ENCODE results near the gene LRP1B. TPM values are rescaled to one million over a fixed set of nuclear protein-coding genes. Genes with fewer than 3 reads are reported as not detected.

The LRP1B gene
- total and polyA plus RNA-seq, 2 donors (not counting 1 experiment from before 2014, with no cell fraction given), result under 0.01 to 0.01 TPM

DNA sequence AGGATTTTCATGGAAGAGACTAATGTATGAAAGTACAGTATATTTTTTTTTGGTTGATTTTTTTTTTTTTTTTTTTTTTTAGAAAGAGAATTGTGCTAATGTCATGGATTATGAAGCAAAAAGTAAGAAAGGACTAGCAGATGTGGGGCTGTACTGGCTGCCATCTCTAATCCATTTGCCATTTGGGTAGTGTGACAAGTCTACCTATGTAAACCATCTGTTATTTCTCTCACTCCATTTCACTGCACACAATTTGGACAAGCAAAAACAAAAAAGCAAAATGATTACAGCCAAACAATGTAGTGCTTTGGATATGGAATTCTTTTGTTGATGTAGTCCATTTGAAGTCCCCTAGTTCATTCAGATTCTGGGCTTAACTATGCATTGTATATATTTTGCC, 1355.4 kb downstream of the LRP1B start:
- Histone ChIP-seq H4K20me1 (ENCODE audit: control insufficient read depth, extremely low read depth, insufficient read depth, low read length) (no peaks in the 10 kb centered on the region), H3K36me3 (ENCODE audit: control insufficient read depth, insufficient read depth, low read length) (no peaks in the 10 kb centered on the region), H3K27ac (ENCODE audit: insufficient read depth, low read length) (no peak overlapping the region), H2AFZ (ENCODE audit: low read length) (no peak overlapping the region), H3K9ac (ENCODE audit: insufficient read depth, low read length) (no peak overlapping the region), H3K4me2 (ENCODE audit: extremely low read depth, insufficient read depth, low read length) (no peak overlapping the region), H3K27me3 (ENCODE audit: control insufficient read depth, insufficient read depth, low read length) (no peaks in the 10 kb centered on the region), H3K4me1 (ENCODE audit: control insufficient read depth, extremely low read depth, insufficient read depth, low read length) (no peaks in the 10 kb centered on the region), H3K79me2 (ENCODE audit: control insufficient read depth, insufficient read depth, low read length) (no peaks in the 10 kb centered on the region), H3K4me3 (replicated peaks in 1 of 4; ENCODE audit: control extremely low read depth in 1 of 4, insufficient read depth in 1 of 4, low read depth in 3 of 4, low read length in 4 of 4) (no peak overlapping the region), H3K9me3 (ENCODE audit: control insufficient read depth, insufficient read depth, low read depth, low read length) (no peaks in the 10 kb centered on the region)
- TF ChIP-seq, protein P1, sequence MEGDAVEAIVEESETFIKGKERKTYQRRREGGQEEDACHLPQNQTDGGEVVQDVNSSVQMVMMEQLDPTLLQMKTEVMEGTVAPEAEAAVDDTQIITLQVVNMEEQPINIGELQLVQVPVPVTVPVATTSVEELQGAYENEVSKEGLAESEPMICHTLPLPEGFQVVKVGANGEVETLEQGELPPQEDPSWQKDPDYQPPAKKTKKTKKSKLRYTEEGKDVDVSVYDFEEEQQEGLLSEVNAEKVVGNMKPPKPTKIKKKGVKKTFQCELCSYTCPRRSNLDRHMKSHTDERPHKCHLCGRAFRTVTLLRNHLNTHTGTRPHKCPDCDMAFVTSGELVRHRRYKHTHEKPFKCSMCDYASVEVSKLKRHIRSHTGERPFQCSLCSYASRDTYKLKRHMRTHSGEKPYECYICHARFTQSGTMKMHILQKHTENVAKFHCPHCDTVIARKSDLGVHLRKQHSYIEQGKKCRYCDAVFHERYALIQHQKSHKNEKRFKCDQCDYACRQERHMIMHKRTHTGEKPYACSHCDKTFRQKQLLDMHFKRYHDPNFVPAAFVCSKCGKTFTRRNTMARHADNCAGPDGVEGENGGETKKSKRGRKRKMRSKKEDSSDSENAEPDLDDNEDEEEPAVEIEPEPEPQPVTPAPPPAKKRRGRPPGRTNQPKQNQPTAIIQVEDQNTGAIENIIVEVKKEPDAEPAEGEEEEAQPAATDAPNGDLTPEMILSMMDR (conservative IDR thresholded peaks at IDR 0.05 in 1 of 2, IDR thresholded peaks at IDR 0.05 in 1 of 2; ENCODE audit: low read depth in 1 of 2, low read length in 2 of 2), result no peak
- no peak for TF ChIP-seq EZH2 (IDR thresholded peaks at IDR 0.05; ENCODE audit: low read length, missing control alignments)
- no peak for DNase-seq (ENCODE audit: low read depth in 2 of 2)

DNA sequence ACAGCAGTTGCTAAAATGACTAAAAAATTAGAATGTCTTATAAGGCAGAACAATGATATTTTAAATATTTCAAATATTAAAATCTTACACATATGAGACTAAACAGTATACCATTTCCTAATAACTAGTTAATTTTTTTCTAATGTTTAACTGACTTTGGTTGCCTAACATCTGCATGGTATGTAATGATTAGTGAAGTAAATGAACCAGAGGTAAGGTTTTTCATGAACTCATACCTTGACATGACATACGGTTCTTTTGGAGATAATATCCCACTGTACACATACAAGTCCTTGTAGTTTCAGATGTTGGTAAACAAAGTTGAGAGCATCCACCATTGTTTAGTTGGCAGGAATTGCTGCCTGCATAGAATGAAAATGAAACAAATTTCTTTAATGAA, 1360.2 kb downstream of the LRP1B start:
- H4K20me1 ChIP-seq (ENCODE audit: control insufficient read depth, extremely low read depth, insufficient read depth, low read length), result no peaks in the 10 kb centered on the region
- H3K27ac ChIP-seq (ENCODE audit: insufficient read depth, low read length), result no peak overlapping the region
- no peaks in the 10 kb centered on the region for H3K79me2 ChIP-seq (ENCODE audit: control insufficient read depth, insufficient read depth, low read length)
- no peak for TF ChIP-seq EZH2 (IDR thresholded peaks at IDR 0.05; ENCODE audit: low read length, missing control alignments)
- TF ChIP-seq, protein P1 (conservative IDR thresholded peaks at IDR 0.05 in 1 of 2, IDR thresholded peaks at IDR 0.05 in 1 of 2; ENCODE audit: low read depth in 1 of 2, low read length in 2 of 2), result no peak
- H3K4me2 ChIP-seq (ENCODE audit: extremely low read depth, insufficient read depth, low read length), result no peak overlapping the region
- H3K9ac ChIP-seq (ENCODE audit: insufficient read depth, low read length), result no peak overlapping the region
- no peaks in the 10 kb centered on the region for H3K27me3 ChIP-seq (ENCODE audit: control insufficient read depth, insufficient read depth, low read length)
- H3K9me3 ChIP-seq (ENCODE audit: control insufficient read depth, insufficient read depth, low read depth, low read length), result no peaks in the 10 kb centered on the region
- DNase-seq (ENCODE audit: low read depth in 2 of 2), result no peak
- H2AFZ ChIP-seq (ENCODE audit: low read length), result no peak overlapping the region
- H3K4me1 ChIP-seq (ENCODE audit: control insufficient read depth, extremely low read depth, insufficient read depth, low read length), result no peaks in the 10 kb centered on the region
- H3K4me3 ChIP-seq (replicated peaks in 1 of 4; ENCODE audit: control extremely low read depth in 1 of 4, insufficient read depth in 1 of 4, low read depth in 3 of 4, low read length in 4 of 4), result no peak overlapping the region
- no peaks in the 10 kb centered on the region for H3K36me3 ChIP-seq (ENCODE audit: control insufficient read depth, insufficient read depth, low read length)

DNA sequence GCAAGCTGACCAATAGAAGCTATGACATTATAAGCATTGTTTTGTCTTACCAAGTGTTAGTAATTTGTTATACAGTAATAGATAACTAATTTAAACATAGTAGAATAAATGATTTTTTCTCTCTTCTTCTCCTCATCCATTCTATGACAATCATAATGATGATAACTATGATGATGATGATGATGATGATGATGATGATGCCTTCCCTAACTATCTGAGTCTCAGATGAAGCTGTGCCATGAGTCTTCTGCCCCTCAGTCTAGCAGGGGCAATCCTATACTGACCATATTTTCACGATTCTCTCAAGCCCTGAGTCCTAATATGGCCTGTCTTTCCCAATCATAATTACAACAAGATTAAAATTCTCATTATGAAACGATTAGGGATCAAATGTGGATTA, 1369.0 kb downstream of the LRP1B start:
- Histone ChIP-seq H4K20me1 (ENCODE audit: control insufficient read depth, extremely low read depth, insufficient read depth, low read length) (no peaks in the 10 kb centered on the region), H3K79me2 (ENCODE audit: control insufficient read depth, insufficient read depth, low read length) (no peaks in the 10 kb centered on the region), H3K27me3 (ENCODE audit: control insufficient read depth, insufficient read depth, low read length) (no peaks in the 10 kb centered on the region), H3K4me3 (replicated peaks in 1 of 4; ENCODE audit: control extremely low read depth in 1 of 4, insufficient read depth in 1 of 4, low read depth in 3 of 4, low read length in 4 of 4) (no peak overlapping the region), H3K36me3 (ENCODE audit: control insufficient read depth, insufficient read depth, low read length) (no peaks in the 10 kb centered on the region), H3K9ac (ENCODE audit: insufficient read depth, low read length) (no peak overlapping the region), H3K4me2 (ENCODE audit: extremely low read depth, insufficient read depth, low read length) (no peak overlapping the region), H3K4me1 (ENCODE audit: control insufficient read depth, extremely low read depth, insufficient read depth, low read length) (no peaks in the 10 kb centered on the region), H2AFZ (ENCODE audit: low read length) (no peak overlapping the region), H3K9me3 (ENCODE audit: control insufficient read depth, insufficient read depth, low read depth, low read length) (no peaks in the 10 kb centered on the region), H3K27ac (ENCODE audit: insufficient read depth, low read length) (no peak overlapping the region)
- no peak for DNase-seq (ENCODE audit: low read depth in 2 of 2)
- no peak for TF ChIP-seq EZH2 (IDR thresholded peaks at IDR 0.05; ENCODE audit: low read length, missing control alignments)
- TF ChIP-seq, protein P1 (conservative IDR thresholded peaks at IDR 0.05 in 1 of 2, IDR thresholded peaks at IDR 0.05 in 1 of 2; ENCODE audit: low read depth in 1 of 2, low read length in 2 of 2), result no peak

Measured in fibroblast of lung (primary cell).